K562 (cell line): ENCODE results near the gene KRT38.

Source experiments
- EP300 ChIP-seq: IDR thresholded peaks from 2 replicates; pipeline ENCODE4 v1.6.1; 2012; ENCODE audit warnings: low read length, improper control_type of control experiment
- NFRKB ChIP-seq: fragments of 450-650 bp; IDR thresholded peaks from 2 replicates; pipeline ENCODE4 v1.6.1; 2016; ENCODE audit warnings: low read depth
- NRF1 ChIP-seq, 2 experiments: fragments of 450-650 bp; IDR thresholded peaks in 1 of 2; conservative IDR thresholded peaks in 1 of 2; 2 replicates each; pipeline ENCODE4 v1.6.1; 2014; ENCODE audit warnings: mild to moderate bottlenecking in 2 of 2
- ZC3H11A ChIP-seq: IDR thresholded peaks from 2 replicates; pipeline ENCODE4 v1.6.1; 2012; ENCODE audit warnings: low read depth, low read length, improper control_type of control experiment

- TF ChIP-seq NRF1 (conservative IDR thresholded peaks at IDR 0.05 in 1 of 2, IDR thresholded peaks at IDR 0.05 in 1 of 2) (no peak), EP300 (no peak), NFRKB (no peak), ZC3H11A (no peak)
These were observed 22.5 kb downstream of the KRT38 start for GRCh38 chr17:41418116-41418860.
